OCI-LY7 (cell line): ENCODE measurements around the gene FOXJ1. TPM values are rescaled to one million over a fixed set of nuclear protein-coding genes. Genes with fewer than 3 reads are reported as not detected.

ENCODE experiments used
- BruUV-seq: library from RNA; stranded (reverse); fragments of 400-500 nt; replicated peaks from 2 replicates; lab custom pipeline; 2021; lab: Mats Ljungman, UMichigan
- CTCF ChIA-PET: fragments of 300-600 bp; sonication (Branson Sonifier 250); formaldehyde crosslinking; loops from one replicate; lab custom pipeline; 2022; ENCODE audit warnings: antibody characterized with exemption; ENCODE audit not compliant: unreplicated experiment; lab: Charles Lee
- POLR2A ChIA-PET: fragments of 300-600 bp; sonication (Branson Sonifier 250); formaldehyde crosslinking; loops from one replicate; lab custom pipeline; 2022; ENCODE audit warnings: antibody characterized with exemption; lab: Charles Lee
- DNase-seq: peaks from one replicate; pipeline ENCODE4 v3.0.0-alpha.2; 2015; ENCODE audit warnings: low spot score
- H2AFZ ChIP-seq: fragments of 200-600 bp; sonication (generic), shearing (Covaris generic); 2 replicates; pipeline ENCODE4 v1.6.1; 2014; ENCODE audit warnings: mild to moderate bottlenecking, antibody characterized with exemption, low read length, moderate library complexity
- H3K27ac ChIP-seq: fragments of 200-600 bp; sonication (generic); 2 replicates; pipeline ENCODE4 v1.5.1; 2014; ENCODE audit warnings: mixed run types, low read depth, mild to moderate bottlenecking, moderate library complexity, low read length, inconsistent platforms; ENCODE audit not compliant: poor library complexity, severe bottlenecking
- H3K36me3 ChIP-seq: fragments of 200-600 bp; sonication (generic); 2 replicates; pipeline ENCODE4 v1.6.1; 2014; ENCODE audit warnings: mild to moderate bottlenecking, antibody characterized with exemption, low read length, moderate library complexity, mixed read lengths; ENCODE audit not compliant: insufficient read depth
- H3K4me1 ChIP-seq: fragments of 200-600 bp; sonication (generic); 2 replicates; pipeline ENCODE4 v1.5.1; 2014; ENCODE audit warnings: mild to moderate bottlenecking, low read length; ENCODE audit not compliant: insufficient read depth, poor library complexity, severe bottlenecking
- H3K4me2 ChIP-seq: fragments of 200-600 bp; sonication (generic); 2 replicates; pipeline ENCODE4 v1.6.1; 2014; ENCODE audit warnings: mild to moderate bottlenecking, low read length
- H3K4me3 ChIP-seq: fragments of 200-600 bp; sonication (generic); 2 replicates; pipeline ENCODE4 v1.5.1; 2014; ENCODE audit warnings: mild to moderate bottlenecking, low read depth, low read length; ENCODE audit not compliant: poor library complexity, severe bottlenecking
- H3K79me2 ChIP-seq: fragments of 200-600 bp; sonication (generic); 2 replicates; pipeline ENCODE4 v1.6.1; 2016; ENCODE audit warnings: low read depth, mild to moderate bottlenecking, low read length, moderate library complexity, mixed read lengths; ENCODE audit not compliant: insufficient read depth
- H3K9me2 ChIP-seq: fragments of 200-600 bp; sonication (generic); 2 replicates; pipeline ENCODE4 v1.6.1; 2016; ENCODE audit warnings: mild to moderate bottlenecking, low read length, mixed read lengths; ENCODE audit not compliant: insufficient read depth
- H3K9me3 ChIP-seq: fragments of 200-600 bp; sonication (generic); 2 replicates; pipeline ENCODE4 v1.6.1; 2014; ENCODE audit warnings: mild to moderate bottlenecking, mixed run types, low read length, mixed read lengths
- H4K20me1 ChIP-seq: fragments of 200-600 bp; sonication (generic); 2 replicates; pipeline ENCODE4 v1.6.1; 2014; ENCODE audit warnings: mild to moderate bottlenecking, antibody characterized with exemption, low read length, moderate library complexity, mixed read lengths; ENCODE audit not compliant: insufficient read depth
- CTCF ChIP-seq: fragments of 200-600 bp; sonication (generic); conservative IDR thresholded peaks from 2 replicates; pipeline ENCODE4 v1.5.1; 2014; ENCODE audit warnings: mild to moderate bottlenecking, antibody characterized with exemption, low read length, moderate library complexity, mixed read lengths
- EZH2phosphoT487 ChIP-seq: fragments of 200-600 bp; sonication (generic); IDR thresholded peaks from 2 replicates; pipeline ENCODE4 v1.6.1; 2018; ENCODE audit warnings: low read depth, borderline replicate concordance, mild to moderate bottlenecking, mixed run types, antibody characterized with exemption, low read length, moderate library complexity, mixed read lengths
- intact Hi-C: fragments of 100-400 bp; cut with micrococcal nuclease; formaldehyde crosslinking; loops from one replicate; pipeline ENCODE4 v1.10.0; 2022; ENCODE audit not compliant: unreplicated experiment
- total RNA-seq, 2 experiments: library from RNA; depleted of rRNA in 1 of 2; stranded (reverse); fragments of >200 nt in 1 of 2; shearing (Covaris generic) in 1 of 2; gene quantifications; 2 replicates each; pipeline ENCODE4 v1.2.3, GENCODE V29; 2014 to 2022

FOXJ1 gene
- total RNA-seq, 2 experiments from 2014 or later: not detected

DNA sequence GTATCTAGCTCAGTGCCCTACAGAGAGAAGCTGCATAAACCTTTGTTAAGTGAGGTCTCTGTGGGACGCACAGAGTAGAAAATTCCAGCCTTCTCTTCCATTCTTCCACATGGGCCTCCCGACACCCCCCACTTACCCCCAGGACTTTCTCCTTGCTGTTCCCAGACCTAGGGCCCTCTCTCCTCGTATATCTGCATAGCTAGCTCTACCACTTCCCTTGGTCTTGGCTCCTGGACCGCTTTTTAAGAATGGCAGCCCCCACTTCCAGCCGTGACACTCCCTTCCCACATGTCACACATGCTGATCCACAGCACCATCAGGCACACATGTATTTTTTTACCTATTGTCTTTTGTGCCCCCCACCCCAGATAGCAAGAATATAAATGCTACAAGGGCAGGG lies 16.7 kb upstream of the FOXJ1 start:
- POLR2A ChIA-PET: interaction anchor here (0.8 to 1.2 kb wide), 2 partner anchors 16 to 38 kb away, joined by 3 read pairs; partner anchors contain the start of gene FOXJ1
- no peaks in the 10 kb centered on the region for H3K36me3 ChIP-seq

DNA sequence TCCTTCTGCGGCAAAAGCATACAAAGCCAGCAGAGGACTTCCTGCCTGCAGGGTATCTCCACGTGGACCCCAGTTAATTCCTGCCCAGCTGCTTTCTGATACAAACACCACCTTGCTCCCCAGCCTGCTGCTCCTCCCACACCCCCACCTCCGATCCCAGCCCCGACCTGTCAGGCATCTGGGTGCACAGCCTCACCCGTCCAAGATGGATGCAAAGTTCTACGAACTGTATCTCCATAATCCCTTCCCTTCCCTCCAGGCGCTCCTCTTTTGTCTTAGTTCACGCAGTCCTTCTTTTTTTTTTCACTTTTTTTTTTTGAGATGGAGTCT lies 15.6 kb upstream of the FOXJ1 start:
- intact Hi-C loops: no loop called here
- Histone ChIP-seq H2AFZ (no peak overlapping the region), H3K9me3 (no peaks in the 10 kb centered on the region), H3K27ac (no peak overlapping the region), H3K9me2 (no peaks in the 10 kb centered on the region), H3K4me3 (no peak overlapping the region), H3K4me2 (no peak overlapping the region), H3K79me2 (no peaks in the 10 kb centered on the region), H3K4me1 (peaks cover 5% of the 10 kb centered on the region), H4K20me1 (no peaks in the 10 kb centered on the region), H3K36me3 (no peaks in the 10 kb centered on the region)
- DNase-seq: no peak
- no TSS peak for BruUV-seq
- POLR2A ChIA-PET: interaction anchor here (0.6 to 1.1 kb wide), 2 partner anchors 14 to 56 kb away, joined by 3 read pairs; no protein-coding TSS in a partner anchor
- TF ChIP-seq EZH2phosphoT487 (no peak), CTCF (no peak)
- CTCF ChIA-PET: interaction anchor here (0.6 kb wide), 1 partner anchor 11 kb away, joined by 3 read pairs; no protein-coding TSS in a partner anchor

More for the DNA sequence above, 16.7 kb upstream of the FOXJ1 start:
- Histone ChIP-seq H3K27ac (no peak overlapping the region), H3K4me3 (no peak overlapping the region), H3K9me3 (no peaks in the 10 kb centered on the region), H3K4me1 (no peaks in the 10 kb centered on the region), H3K4me2 (no peak overlapping the region), H3K9me2 (no peaks in the 10 kb centered on the region), H4K20me1 (no peaks in the 10 kb centered on the region), H3K79me2 (no peaks in the 10 kb centered on the region), H2AFZ (no peak overlapping the region)
- no peak for DNase-seq
- TF ChIP-seq EZH2phosphoT487 (no peak), CTCF (no peak)
- no TSS peak for BruUV-seq
- CTCF ChIA-PET: interaction anchor here (1.0 kb wide), 1 partner anchor 122 kb away, joined by 3 read pairs; no protein-coding TSS in a partner anchor
- intact Hi-C loops: no loop called here

- Histone ChIP-seq H3K27ac (no peak overlapping the region), H2AFZ (no peak overlapping the region), H4K20me1 (no peaks in the 10 kb centered on the region), H3K36me3 (no peaks in the 10 kb centered on the region), H3K4me1 (peaks cover 10% of the 10 kb centered on the region), H3K9me2 (no peaks in the 10 kb centered on the region), H3K79me2 (no peaks in the 10 kb centered on the region), H3K9me3 (no peaks in the 10 kb centered on the region), H3K4me2 (no peak overlapping the region), H3K4me3 (no peak overlapping the region)
- no TSS peak for BruUV-seq
- ChIA-PET POLR2A (interaction anchor here (0.5 to 1.3 kb wide), 6 partner anchors 14 to 624 kb away, joined by 3 to 5 read pairs (median 3); no protein-coding TSS in a partner anchor), CTCF (interaction anchor here (0.6 kb wide), 1 partner anchor 10 kb away, joined by 3 read pairs; no protein-coding TSS in a partner anchor)
- intact Hi-C loops: no loop called here
- TF ChIP-seq EZH2phosphoT487: no peak
- DNase-seq: no peak
Measured at GRCh38 chr17:76155988-76156661, 15.1 kb upstream of the FOXJ1 start.
